ENCODE results near the gene P3H2. TPM values are rescaled to one million over a fixed set of nuclear protein-coding genes. Genes with fewer than 3 reads are reported as not detected.

Gene P3H2
- total RNA-seq, 1 experiment from 2014 or later, result 20.9 TPM

- intact Hi-C loops (cut with micrococcal nuclease; ENCODE audit: unreplicated experiment), result no loop called here
- H3K4me1 ChIP-seq (replicated peaks; ENCODE audit: insufficient read depth), result peaks cover 10% of the 10 kb centered on the region; the same call in 1 of the 2 replicates
- peaks cover 8% of the 10 kb centered on the region for H3K9me3 ChIP-seq (ENCODE audit: insufficient read depth, low read depth)
- no peak overlapping the region for H3K4me3 ChIP-seq
- H3K4me2 ChIP-seq, result no peak overlapping the region
- H3K27me3 ChIP-seq (ENCODE audit: insufficient read depth, low read depth), result no peaks in the 10 kb centered on the region
- no peaks in the 10 kb centered on the region; the same call in 1 of the 2 replicates for H3F3A ChIP-seq (ENCODE audit: insufficient read depth, low read depth)
- no peaks in the 10 kb centered on the region for H3K79me2 ChIP-seq (ENCODE audit: low read depth)
- H4K20me1 ChIP-seq (ENCODE audit: insufficient read depth), result no peaks in the 10 kb centered on the region
- no TSS peak for BruUV-seq (replicated peaks)
- no peaks in the 10 kb centered on the region for H3K36me3 ChIP-seq (ENCODE audit: low read depth)
- H3K9me2 ChIP-seq (ENCODE audit: insufficient read depth), result no peaks in the 10 kb centered on the region
- CTCF ChIA-PET, result no interaction called here
- POLR2A ChIA-PET (ENCODE audit: unreplicated experiment), result no interaction called here
- TF ChIP-seq CTCF (conservative IDR thresholded peaks at IDR 0.05) (no peak), EZH2 (IDR thresholded peaks at IDR 0.05; ENCODE audit: low read depth) (no peak)
- H3K27ac ChIP-seq, result no peak overlapping the region
- H2AFZ ChIP-seq, result no peak overlapping the region
- DNase-seq, result no peak
These were observed 39.3 kb upstream of the P3H2 start for GRCh38 chr3:190159902-190160435.

- Histone ChIP-seq H2AFZ (no peak overlapping the region), H3K9me2 (ENCODE audit: insufficient read depth) (no peaks in the 10 kb centered on the region), H3F3A (ENCODE audit: insufficient read depth, low read depth) (no peaks in the 10 kb centered on the region; the same call in 1 of the 2 replicates), H3K4me1 (replicated peaks; ENCODE audit: insufficient read depth) (peaks cover 10% of the 10 kb centered on the region; the same call in 1 of the 2 replicates), H4K20me1 (ENCODE audit: insufficient read depth) (no peaks in the 10 kb centered on the region), H3K4me3 (no peak overlapping the region), H3K79me2 (ENCODE audit: low read depth) (no peaks in the 10 kb centered on the region), H3K27ac (no peak overlapping the region), H3K27me3 (ENCODE audit: insufficient read depth, low read depth) (no peaks in the 10 kb centered on the region), H3K9me3 (ENCODE audit: insufficient read depth, low read depth) (peaks cover 16% of the 10 kb centered on the region), H3K4me2 (no peak overlapping the region), H3K36me3 (ENCODE audit: low read depth) (no peaks in the 10 kb centered on the region)
- DNase-seq, result no peak
- ChIA-PET CTCF (no interaction called here), POLR2A (ENCODE audit: unreplicated experiment) (no interaction called here)
- intact Hi-C loops (cut with micrococcal nuclease; ENCODE audit: unreplicated experiment), result no loop called here
- TF ChIP-seq CTCF (conservative IDR thresholded peaks at IDR 0.05), result no peak
- no peak for TF ChIP-seq EZH2 (IDR thresholded peaks at IDR 0.05; ENCODE audit: low read depth)
- BruUV-seq (replicated peaks), result no TSS peak
These were observed 37.6 kb upstream of the P3H2 start for GRCh38 chr3:190158261-190158660.

GRCh38 chr3:190155752-190156151, 35.1 kb upstream of the P3H2 start:
- no peak for TF ChIP-seq CTCF (conservative IDR thresholded peaks at IDR 0.05)
- no peak for TF ChIP-seq EZH2 (IDR thresholded peaks at IDR 0.05; ENCODE audit: low read depth)
- Histone ChIP-seq H4K20me1 (ENCODE audit: insufficient read depth) (no peaks in the 10 kb centered on the region), H3K27me3 (ENCODE audit: insufficient read depth, low read depth) (no peaks in the 10 kb centered on the region), H2AFZ (no peak overlapping the region; the same call in 1 of the 2 replicates), H3K9me2 (ENCODE audit: insufficient read depth) (no peaks in the 10 kb centered on the region), H3K36me3 (ENCODE audit: low read depth) (no peaks in the 10 kb centered on the region), H3K4me2 (0 out of 2 replicates have a peak overlapping the region, but pooled peaks have one; percentile 1), H3K4me1 (replicated peaks; ENCODE audit: insufficient read depth) (peaks cover 10% of the 10 kb centered on the region; the same call in 1 of the 2 replicates), H3K9me3 (ENCODE audit: insufficient read depth, low read depth) (peaks cover 12% of the 10 kb centered on the region), H3F3A (ENCODE audit: insufficient read depth, low read depth) (no peaks in the 10 kb centered on the region; the same call in 1 of the 2 replicates), H3K4me3 (no peak overlapping the region), H3K27ac (peak overlapping the region; percentile 27), H3K79me2 (ENCODE audit: low read depth) (no peaks in the 10 kb centered on the region)
- intact Hi-C loops (cut with micrococcal nuclease; ENCODE audit: unreplicated experiment), result no loop called here
- no TSS peak for BruUV-seq (replicated peaks)
- DNase-seq, result peak; percentile 59 to 79
- ChIA-PET POLR2A (ENCODE audit: unreplicated experiment) (interaction anchor here (0.5 to 0.7 kb wide), 4 partner anchors 35 to 988 kb away, joined by 3 to 6 read pairs (median 4); partner anchors contain the start of genes GMNC and P3H2), CTCF (no interaction called here)
